WERI-Rb-1 (cell line): Measurements from ENCODE around the gene DIAPH1.
A peak's percentile ranks its signal among the peaks of the same experiment; 100 is the strongest.

Source experiments
- DNase-seq: peaks from one replicate; pipeline ENCODE4 v3.0.0-alpha.2; 2020
- H3K27ac ChIP-seq: fragments of 250-450 bp; sonication (Bioruptor Pico); 2 replicates; pipeline ENCODE4 v1.5.1; 2020; ENCODE audit warnings: mild to moderate bottlenecking, moderate library complexity
- H3K27me3 ChIP-seq: fragments of 250-450 bp; sonication (Bioruptor Pico); 2 replicates; pipeline ENCODE4 v1.5.1; 2021; ENCODE audit warnings: mild to moderate bottlenecking, low read depth, moderate library complexity; ENCODE audit not compliant: insufficient read depth, severe bottlenecking
- H3K36me3 ChIP-seq: fragments of 250-450 bp; sonication (Bioruptor Pico); 2 replicates; pipeline ENCODE4 v1.5.1; 2020; ENCODE audit warnings: mild to moderate bottlenecking, moderate library complexity
- H3K4me3 ChIP-seq: 2 replicates; pipeline ENCODE4 v1.5.1; 2011; ENCODE audit warnings: low read depth, mild to moderate bottlenecking, control low read depth, low read length
- H3K9me3 ChIP-seq: fragments of 250-450 bp; sonication (Bioruptor Pico); 2 replicates; pipeline ENCODE4 v1.5.1; 2021; ENCODE audit warnings: mild to moderate bottlenecking, moderate library complexity; ENCODE audit not compliant: severe bottlenecking
- CTCF ChIP-seq: IDR thresholded peaks from 2 replicates; pipeline ENCODE4 v1.5.1; 2011; ENCODE audit warnings: low read depth, mild to moderate bottlenecking, control low read depth, inconsistent platforms, low read length

Gene DIAPH1

GRCh38 chr5:141637767-141638419 is 19.1 kb upstream of the DIAPH1 start:
- H3K27me3 ChIP-seq, result no peaks in the 10 kb centered on the region
- H3K36me3 ChIP-seq, result peaks cover 40% of the 10 kb centered on the region
- peak; percentile 80 for DNase-seq
- TF ChIP-seq CTCF, result peak; percentile 57; the same call in 1 of the 2 replicates
- no peaks in the 10 kb centered on the region for H3K9me3 ChIP-seq
- peak overlapping the region; percentile 87 for H3K27ac ChIP-seq
- peak overlapping the region; percentile 78 for H3K4me3 ChIP-seq

GRCh38 chr5:141637123-141637766 is 18.4 kb upstream of the DIAPH1 start:
- peak; percentile 56 for DNase-seq
- Histone ChIP-seq H3K27ac (peak overlapping the region; percentile 87), H3K4me3 (peak overlapping the region; percentile 78), H3K9me3 (no peaks in the 10 kb centered on the region), H3K36me3 (peaks cover 46% of the 10 kb centered on the region), H3K27me3 (no peaks in the 10 kb centered on the region)
- no peak for TF ChIP-seq CTCF

- peak within 1 kb of the TSS; percentile 78 for H3K4me3 ChIP-seq
Observed at GRCh38 chr5:141636413-141637122, 17.8 kb upstream of the DIAPH1 start, which contains the start of the genes HDAC3 and RELL2. Gene HDAC3, minus strand, starts transcription at chr5:141636849. Its CDS starts 59 bp downstream, at chr5:141636790. Gene RELL2, plus strand, starts transcription at chr5:141636997. Its CDS starts 1,229 bp downstream, at chr5:141638226.

GRCh38 chr5:141636106-141636412 is 17.3 kb upstream of the DIAPH1 start:
- Histone ChIP-seq H3K27ac (peak overlapping the region; percentile 87), H3K27me3 (no peaks in the 10 kb centered on the region), H3K36me3 (peaks cover 46% of the 10 kb centered on the region), H3K9me3 (no peaks in the 10 kb centered on the region), H3K4me3 (peak overlapping the region; percentile 78)
- TF ChIP-seq CTCF, result no peak
- no peak for DNase-seq

More at GRCh38 chr5:141636413-141637122, 17.8 kb upstream of the DIAPH1 start, which contains the start of the genes HDAC3 and RELL2:
- DNase-seq, result peak; percentile 95
- Histone ChIP-seq H3K36me3 (peaks cover 46% of the 10 kb centered on the region), H3K27me3 (no peaks in the 10 kb centered on the region), H3K9me3 (no peaks in the 10 kb centered on the region), H3K27ac (peak within 1 kb of the TSS; percentile 87)
- no peak for TF ChIP-seq CTCF

GRCh38 chr5:141635646-141636045 is 16.8 kb upstream of the DIAPH1 start:
- no peak for DNase-seq
- Histone ChIP-seq H3K4me3 (peak overlapping the region; percentile 78), H3K36me3 (peaks cover 46% of the 10 kb centered on the region), H3K27ac (no peak overlapping the region), H3K9me3 (no peaks in the 10 kb centered on the region), H3K27me3 (no peaks in the 10 kb centered on the region)
- TF ChIP-seq CTCF, result no peak
